Measurements from ENCODE around the gene KBTBD13.

Gene KBTBD13

DNA sequence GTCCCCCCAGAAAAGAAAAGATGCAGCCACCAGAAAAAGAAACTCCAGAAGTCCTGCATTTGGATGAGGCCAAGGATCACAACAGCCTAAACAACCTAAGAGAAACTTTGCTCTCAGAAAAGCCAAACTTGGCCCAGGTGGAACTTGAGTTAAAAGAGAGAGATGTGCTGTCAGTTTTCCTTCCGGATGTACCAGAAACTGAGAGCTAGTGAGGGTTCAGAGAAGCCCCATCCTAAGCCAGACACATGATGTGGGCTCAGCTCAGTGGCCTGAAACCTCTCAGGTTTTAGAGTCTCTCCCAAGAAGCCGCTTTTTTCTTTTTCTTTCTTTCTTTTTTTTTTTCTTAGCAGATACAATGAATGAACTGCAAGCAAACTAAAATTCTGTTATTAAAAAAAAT lies 23.6 kb upstream of the KBTBD13 start:
- no peak for DNase-seq

DNA sequence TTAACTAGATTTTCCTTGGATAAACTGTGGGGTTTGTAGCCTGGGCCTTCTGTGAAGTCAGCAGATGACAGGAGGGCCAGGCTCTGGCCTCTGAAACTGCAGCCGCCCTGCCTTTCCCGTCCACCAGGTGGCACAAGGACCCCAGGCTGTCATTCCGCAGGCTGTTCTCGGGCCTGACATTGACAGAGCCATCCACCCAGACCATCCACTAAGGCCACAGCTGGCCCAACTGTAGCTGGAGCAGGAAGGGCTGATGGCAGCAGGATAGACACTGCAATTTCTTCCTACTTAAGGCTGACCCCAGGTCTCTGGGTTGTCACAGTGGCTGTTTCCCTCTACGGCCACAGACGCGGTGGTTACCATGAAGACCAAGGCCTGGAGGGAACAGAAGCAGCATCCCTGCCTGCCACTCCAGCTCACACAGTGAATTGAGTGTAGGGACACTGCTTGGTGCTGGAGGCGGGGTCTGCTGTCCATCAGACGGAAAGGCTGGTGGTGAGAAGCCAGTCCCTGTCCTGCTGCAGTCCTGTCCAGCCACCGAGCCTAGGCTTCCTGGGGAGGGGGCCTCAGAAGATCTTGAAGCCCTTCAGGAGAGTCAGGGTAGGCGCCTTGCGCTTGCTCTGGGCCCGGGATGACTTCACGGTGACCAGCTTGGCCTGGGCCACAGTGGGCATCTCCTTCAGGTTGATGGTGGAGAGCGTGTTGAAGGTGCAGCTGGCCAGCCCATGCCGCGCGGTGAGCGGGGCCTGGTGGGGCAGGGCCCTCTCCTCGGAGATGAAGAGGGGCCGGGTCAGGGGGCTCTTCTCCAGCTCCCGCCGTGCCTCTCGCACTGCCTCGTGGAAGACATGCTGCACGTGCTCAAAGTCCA lies 22.0 kb upstream of the KBTBD13 start:
- no peak for DNase-seq

DNA sequence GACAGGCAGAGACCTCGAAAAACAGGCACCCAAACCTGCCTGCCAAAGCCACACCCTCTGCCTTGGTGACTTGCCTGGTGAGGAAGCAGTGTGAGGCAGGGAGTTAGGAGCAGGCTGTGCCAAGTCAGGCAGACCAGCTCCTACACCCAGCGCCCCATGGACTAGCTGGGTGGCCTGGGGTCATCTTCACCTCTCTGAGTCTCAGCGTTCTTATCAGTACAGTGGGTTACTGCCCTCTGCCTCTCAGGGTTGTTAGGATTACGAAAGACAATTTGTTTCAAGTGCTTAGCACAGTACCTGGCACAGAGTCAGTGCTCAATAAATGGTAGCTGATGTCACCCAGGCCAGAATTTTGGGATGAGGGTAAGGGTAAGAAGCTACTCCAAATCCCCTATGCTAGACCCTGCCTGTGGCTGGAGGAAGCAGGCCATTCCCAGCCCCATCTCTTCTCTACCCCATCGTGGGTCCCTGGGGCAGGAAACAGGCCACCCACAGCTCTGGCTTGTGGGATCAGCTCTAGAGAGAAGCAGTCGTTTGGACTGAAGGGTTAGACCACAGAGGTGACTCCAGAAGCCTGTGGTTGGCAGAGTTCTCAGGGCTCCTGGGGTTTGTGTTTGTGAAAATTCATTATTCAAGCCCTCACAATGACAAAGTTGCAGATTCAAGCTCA lies 21.2 kb upstream of the KBTBD13 start:
- no peak for DNase-seq

DNA sequence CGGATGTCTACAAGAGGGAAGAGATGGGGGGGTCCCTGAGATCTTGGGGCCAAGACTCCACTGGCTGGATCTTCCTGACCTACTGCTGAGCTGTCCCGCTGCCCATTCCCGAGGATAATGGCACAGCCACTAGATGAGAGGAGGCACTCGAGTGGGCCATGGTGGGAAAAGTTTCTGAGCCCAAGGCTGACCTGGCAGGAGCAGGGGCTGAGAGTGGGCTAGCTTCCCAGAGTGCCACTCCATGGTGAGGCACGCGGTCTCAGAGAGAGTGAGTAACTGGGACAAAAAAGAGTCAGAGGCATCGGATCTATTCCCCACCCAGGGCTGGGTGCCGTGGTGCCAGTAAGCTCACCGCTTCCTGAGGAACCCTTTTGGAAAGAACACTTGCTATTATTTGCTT lies 20.4 kb upstream of the KBTBD13 start:
- no peak for DNase-seq

DNA sequence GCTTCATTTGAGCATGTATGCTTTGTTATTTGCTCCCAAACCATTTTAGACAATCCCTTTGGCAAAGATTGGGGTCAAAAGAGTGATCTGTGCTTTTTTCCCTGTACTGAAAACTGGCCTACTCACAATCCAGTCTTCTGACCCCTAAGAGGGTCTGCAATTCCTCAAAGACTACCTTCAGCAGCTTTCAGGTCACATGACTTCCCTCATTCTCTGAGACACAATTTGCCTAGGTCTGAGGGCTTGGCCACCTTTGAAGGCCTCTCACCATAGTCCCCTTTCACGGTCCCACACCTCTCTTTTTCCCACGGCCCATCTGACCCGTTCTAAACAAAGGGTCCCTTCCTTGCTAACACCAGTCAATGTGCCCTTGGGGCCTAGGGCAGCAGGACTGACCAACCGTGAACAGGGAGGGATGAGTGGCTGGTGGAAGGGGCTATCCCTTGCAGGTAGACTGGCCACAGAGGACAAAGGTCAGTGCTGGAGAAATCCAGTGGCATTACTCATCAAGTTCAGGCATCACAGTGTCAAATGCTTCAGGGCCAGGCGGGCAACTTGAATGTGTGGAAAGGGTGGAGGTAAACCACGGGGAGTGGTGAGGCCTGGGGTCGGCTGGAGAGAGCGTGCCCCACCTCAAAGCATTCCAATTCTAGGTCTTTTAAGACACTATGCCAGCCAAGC lies 19.5 kb upstream of the KBTBD13 start:
- no peak for DNase-seq

DNA sequence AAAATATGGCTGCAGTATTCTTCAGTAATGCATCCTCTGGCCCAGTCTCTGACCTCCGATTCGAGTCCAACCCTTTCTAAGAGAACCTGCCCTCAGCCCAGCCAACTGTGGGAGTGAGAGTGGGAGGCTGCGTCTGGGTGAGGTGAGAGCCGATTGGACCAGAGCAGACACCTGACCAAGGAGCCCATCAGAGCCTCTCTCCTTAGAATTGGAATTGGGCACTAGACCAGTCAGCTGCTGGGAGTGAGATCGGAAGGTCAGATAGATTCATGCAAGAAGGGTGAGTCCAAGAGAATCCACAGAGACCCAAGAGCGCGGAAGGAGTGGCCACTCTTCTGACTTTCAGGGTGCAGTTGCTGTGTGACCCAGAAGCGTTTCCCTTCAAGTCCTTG lies 19.0 kb upstream of the KBTBD13 start:
- DNase-seq = no peak

DNA sequence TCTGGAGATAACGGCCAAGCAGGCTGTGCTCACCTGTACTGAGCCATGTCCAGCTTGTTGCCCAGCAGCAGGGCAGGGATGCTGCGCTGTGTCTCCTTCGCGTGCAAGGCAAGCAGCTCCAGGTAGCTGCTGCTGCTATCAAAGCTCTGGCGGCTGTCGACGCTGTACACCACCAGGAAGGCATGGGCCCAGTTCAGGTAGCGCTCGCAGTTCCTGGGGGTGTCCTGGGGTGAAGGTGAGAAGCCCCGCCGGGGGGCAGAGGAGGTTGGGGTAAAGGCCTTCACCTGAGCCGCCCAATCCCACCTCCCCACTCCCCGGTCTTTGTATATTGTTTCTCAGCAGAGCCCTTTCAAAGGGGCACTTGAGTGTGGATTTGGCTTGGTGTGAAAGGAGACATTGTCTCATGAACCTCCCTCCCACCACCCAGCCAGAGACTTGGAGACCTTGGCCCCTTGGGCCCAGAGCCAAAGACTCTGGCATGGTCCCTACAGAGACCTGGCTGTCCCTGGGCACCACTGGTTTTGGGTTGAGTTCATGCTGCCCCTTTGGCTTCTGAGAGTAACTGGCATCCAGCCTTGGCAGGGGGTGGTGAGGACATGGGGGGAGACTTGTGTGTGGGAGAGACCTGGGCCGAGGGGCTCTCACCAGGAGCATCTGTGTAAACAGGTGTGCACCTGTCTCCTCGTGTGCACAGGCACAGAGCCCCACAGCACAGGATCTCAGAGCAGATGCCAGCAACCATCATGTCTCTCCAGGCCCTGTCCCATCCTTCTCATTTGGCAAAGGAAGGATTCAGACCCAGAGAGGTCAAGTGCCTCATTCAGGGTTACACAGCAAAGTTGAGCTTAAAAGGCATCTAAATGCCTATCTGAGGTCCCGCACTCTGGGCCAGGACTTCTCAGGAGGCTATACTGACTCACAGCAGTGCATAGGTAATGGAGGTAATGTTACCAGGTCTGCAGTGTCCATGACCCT lies 17.9 kb upstream of the KBTBD13 start:
- DNase-seq = no peak

DNA sequence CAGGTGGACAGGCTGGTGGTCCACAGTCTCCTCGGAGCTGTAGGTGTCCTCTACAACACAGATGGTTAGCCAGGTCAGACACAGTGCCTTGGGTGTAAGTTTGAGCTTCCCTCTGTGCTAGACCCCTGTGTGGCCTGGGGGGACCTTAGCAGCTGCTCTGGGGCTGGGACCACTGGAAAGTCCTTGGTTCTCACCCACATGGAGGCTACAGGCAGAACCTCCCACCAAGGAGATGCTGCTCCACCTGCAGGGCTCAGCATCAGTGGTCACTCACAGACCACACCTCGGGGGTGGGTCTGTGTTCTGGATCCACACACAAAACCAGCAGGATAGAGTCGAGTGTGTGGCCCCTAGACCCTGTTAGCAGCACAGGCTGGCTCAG lies 17.2 kb upstream of the KBTBD13 start:
- no peak for DNase-seq

DNA sequence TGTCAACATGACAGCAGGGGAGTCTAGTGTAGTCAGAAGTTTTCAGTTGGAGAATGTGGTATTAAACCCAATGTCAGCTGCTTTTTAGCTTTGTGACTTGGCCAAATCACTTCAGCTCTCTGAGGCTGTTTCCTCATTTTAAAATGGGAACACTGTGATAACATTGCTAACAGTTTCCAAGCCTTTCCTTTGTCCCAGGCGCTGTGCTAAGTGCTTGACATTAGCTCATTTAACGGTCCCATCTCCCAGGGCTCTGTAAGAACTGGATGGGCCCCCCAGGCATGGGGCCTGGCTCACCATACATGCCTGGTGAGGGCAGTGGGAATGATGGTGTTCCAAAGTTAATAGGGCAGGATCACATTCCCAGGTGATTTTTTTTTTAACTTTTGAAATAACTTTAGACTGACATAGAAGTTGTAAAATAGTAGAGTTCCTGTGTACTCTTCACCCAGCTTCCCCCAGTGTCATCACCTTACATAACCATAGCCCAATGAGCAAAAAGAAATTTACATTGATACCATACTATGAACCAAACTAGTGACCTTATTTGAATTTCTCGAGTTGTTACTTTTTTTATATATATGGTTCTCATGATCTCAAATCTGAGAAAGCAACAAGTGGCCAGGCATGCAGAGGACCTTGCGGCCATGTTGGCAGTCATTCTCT lies 16.5 kb upstream of the KBTBD13 start:
- DNase-seq = no peak

DNA sequence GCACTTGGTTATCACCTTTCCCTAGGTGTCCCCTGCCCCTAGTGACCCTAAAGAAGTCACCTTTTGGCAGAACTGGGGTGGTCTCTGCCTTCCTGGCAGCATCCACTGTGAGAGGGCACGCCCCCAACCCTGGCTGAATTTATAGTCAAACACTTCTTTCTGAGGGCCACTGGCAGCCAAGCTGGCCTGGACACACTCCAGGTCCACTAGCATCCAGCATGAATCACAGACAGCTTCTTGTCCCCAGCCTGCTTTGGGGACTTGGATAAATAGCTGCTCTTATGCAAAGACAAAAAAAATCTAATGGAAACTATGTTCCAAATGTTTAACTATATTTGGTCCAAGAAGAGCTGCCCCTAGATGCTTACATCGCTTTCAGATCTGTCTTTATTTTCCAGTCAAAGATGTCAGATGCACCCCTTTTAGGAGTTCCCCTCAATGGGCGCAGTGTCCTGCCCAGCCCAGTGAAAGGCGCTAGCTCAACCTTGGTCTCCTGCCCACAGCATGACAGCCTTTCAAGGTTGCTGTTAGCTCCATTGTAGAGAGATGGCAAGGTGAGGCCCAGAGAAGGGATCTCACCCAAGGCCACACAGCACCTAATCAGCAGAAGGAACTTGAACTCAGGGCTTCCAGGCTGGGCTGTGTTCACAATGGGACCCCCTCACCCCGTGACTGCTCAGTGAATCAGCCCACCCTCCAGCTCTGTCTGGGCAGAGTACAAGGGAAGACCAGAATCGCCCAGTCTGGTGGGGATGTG lies 15.7 kb upstream of the KBTBD13 start:
- DNase-seq = no peak

DNA sequence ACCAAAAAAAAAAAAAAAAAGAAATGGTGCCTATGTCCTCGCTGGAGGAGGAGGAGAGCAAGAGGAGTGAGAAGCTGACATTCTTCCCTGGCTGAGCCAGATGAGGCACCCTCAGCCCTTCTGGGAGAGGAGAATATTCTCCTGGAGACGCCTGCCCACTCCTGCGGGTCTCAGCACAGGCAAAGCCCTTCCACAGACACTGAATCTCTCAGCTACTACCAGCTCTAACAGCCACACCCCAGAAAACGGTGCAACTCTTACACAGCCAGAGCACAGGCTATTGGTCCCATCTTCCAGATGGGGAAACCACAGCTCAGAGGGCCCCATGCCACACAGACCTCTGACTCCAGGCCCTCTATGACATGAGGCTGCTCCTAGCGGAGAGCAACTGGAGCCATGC lies 14.5 kb upstream of the KBTBD13 start:
- DNase-seq = no peak

DNA sequence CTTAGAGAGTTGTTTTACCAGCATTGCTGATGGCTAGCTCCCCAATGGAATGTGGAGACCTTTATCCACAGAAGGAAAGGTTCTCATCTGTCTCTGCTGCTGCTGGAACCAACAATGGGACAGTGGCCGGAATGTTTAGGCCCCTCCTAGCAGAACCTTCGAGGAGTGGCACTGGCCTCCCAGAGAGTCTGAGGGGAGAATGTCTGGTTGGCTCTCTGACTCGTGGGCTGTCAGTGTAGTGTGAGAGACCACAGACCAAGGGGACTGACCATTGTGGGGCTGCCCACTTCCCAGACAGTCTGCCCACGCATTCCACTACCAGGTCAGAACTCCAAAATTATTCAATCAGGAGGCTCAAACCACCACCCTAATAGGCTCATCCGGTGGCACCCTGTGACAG lies 13.8 kb upstream of the KBTBD13 start:
- no peak for DNase-seq

DNA sequence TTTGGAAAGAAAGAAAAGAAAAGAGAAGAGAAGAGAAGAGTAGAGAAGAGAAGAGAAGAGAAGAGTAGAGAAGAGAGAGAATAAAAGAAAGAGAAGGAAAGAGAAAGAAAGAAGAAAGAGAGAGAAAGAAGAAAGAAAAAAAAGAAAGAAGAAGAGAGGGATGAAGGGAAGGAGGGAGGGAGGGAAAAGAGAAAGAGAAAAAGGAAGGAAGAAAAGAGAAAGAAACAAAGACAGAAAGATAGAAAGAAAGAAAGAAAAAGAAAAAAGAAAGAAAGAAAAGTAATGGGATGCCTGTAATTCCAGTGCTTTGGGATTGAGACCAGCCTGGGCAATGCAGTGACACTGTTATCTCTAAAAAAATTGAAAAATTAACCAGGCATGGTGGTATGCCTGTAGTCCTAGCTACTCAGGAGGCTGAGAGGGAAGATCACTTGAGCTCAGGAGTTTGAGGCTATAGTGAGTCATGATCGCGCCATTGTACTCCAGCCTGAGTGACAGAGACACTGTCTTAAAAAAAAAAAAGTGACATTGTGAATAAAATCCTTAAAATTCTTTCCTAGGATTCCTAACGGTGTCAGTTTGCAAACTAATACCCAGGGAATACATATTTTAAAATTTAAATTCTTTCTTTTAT lies 10.4 kb upstream of the KBTBD13 start:
- DNase-seq = no peak

DNA sequence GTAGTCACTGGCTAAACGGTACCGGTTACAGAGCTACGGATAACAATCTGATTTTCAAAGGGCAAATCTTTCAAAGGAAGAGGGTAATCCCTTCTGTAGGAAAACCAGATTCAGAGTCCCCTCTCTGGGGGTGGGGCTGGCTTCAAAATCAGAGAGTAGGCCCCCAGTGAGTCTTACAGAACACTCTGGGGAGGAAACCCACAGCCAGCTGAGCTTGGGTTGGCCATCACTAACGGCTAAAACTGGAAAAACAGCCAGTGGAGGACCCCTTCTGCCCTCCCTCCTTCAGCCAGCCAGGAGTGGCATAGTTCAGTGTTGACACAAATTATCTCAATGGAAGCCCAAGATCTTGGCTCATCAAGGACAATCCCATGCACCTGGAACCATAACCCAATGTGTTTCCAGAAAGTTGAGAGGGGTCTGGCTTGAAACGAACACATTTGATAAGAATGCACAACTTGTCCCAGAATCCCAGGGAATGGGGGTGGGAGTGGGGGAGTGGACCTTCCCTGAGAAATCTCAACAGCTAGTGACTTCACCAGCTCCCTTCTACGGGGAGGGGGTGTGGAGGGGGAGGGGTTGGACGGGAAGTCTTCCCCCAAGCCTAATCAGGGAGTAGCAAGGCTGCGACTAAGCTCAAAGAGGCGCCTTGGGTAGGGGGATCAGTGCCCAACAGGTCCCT lies 9.8 kb upstream of the KBTBD13 start:
- DNase-seq = no peak

DNA sequence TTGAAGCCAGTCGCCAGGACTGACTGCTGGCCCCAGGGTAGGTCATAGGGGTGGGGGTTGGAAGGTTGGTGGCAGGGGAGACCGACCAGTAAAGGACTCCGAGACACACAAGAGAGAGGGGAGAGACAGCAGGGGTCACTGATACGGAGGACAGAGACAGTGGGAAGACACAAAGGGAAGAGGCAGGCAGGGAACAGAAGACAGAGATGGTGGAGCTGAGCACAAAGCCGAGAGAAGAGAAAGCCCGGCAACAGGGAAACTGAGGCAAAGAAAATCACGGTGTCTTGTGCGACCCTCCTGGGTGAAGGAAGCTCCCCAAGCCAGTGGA lies 9.3 kb upstream of the KBTBD13 start:
- no peak for DNase-seq

DNA sequence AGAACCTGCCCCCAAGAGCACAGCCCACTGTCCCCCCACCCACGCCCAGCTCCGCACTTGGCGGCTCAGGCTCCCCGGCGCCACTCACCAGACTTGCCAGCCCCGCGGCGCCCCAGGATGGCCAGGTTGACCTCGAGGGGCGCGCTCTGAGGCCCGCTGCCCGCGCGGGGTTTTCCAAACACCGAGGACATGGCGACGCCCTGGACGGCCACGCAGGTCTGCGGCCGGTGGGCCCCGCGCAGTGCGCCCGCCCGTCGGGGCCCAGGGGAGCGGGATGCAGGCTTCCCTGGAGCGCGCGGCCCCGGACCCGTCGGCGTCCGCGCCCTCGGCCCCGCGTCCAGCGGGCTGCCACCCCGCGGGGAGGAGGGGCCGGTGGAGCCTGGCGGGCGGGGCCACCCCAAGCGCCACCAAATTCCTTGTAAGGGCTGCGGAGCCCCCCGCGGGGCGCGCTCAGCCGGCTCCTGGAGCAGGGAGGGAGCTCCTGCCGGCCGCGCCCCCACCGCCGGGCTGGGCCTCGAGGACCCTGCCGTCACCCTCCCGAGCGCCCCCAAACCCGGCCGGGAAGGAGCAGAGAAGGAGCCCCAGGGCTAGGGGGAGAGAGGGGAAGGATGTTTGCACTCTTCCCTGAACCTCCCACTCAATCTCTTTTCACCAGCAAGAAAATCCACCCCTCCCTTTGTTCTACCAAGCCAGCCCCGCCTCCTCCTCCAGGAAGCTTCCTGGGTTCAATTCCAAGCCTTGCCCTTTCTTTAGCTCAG lies 8.7 kb upstream of the KBTBD13 start, which contains the start of gene RASL12:
Gene RASL12, minus strand, starts transcription at position 347 of the 758 bp plus-strand sequence. Its CDS starts 156 bp downstream, at position 191.
- DNase-seq = no peak

DNA sequence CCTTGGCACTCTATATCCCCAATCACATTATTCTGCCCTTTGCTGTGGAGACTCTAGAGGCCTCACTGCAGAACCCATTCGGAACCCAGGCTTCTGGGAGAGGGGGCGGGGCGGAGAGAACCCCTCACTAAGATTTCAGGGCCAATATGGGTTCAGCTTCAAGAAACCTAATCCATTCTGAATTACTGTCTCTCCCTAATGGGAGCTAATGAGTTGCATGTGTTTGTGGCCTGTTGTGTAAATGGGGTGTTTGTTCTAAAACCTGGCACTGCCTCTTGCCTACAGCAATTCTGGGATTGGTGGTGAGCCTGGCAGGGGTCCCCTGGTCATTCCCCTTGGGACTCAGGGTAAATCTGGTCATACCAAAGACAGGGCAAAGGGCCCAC lies 8.2 kb upstream of the KBTBD13 start:
- no peak for DNase-seq

DNA sequence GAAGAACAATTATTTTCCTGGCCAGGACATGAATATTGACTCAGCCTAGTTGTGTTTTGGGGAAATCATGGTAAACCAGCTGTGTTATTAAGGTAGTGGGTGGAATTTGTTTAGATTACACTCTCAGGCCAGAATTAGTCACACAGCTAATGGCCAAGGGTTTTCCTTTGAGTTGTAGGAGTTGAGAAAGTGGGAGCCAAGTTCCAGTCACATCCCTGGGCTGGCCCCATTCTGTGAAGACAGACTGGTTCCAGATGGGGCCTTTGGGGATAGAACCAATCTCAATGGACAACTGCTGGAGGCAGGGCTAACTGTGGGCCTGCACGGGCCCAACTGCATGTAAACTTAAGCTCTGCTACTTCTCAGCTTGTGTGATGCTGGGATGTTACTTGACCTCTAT lies 7.4 kb upstream of the KBTBD13 start:
- DNase-seq = no peak

DNA sequence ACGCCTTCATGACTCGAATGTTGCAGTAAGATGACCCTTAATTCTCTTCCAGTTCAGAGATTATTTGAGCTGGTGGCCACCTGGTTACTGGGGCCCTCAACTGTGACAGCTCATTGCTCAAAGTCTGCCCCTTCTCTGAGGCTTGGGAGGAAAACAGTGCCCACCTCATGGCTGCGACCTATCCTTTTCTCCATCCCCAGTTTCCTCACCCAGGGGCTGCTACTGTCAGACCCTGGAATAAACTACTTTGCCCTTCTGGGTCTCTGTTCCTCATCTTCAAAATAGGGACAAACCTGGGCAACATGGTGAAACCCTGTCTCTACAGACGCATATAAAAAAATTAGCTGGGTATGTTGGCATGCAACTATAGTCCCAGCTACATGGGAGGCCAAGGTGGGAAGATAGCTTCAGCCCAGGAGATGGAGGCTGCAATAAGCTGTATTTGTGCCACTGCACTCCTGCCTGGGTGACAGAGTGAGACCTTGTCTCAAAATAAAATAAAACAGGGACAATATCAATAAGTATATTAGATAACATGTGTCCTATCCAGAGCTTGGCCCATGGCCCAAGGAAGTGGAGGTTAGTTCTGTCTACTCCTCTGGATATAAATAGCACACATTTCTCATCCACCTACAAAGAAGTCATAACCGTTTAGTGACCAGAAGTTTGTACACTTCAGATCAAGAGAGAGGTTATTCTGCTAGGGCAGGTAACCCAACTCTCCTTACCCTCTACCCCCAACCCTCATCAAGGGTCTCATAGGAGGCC lies 6.6 kb upstream of the KBTBD13 start:
- DNase-seq = no peak

All from NCI-H1930 (cell line).